ENCODE data around the gene TLL1.

TLL1 gene

DNA sequence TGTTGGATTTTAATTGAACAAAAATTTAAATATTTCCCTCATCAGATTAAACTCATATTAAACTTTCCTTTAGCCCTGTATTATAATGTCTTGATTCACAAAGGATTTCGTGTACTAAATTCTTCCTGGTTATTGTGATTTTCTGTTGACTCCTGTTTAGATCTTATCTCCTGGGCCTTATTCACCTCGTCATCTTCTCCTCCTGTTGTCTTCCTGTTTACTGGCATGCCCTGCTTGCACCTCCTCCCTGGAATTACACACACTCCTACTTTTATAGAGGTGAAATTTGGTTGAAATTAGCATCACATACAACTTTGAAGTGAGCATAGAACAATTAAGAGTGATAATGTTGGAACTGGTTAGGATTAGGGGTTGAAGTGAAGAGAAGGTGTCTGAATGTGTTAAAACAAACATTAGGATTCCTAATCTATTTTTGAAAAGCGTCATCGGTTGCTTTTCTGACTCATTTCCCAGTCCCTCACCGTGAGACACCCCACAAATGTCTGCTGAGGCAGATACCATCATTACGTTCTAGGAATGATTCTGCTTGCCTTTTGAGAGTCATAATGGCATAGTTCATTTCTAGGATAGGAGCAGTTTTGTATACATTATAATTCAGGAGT, 32.5 kb downstream of the TLL1 start:
- no peak for DNase-seq

DNA sequence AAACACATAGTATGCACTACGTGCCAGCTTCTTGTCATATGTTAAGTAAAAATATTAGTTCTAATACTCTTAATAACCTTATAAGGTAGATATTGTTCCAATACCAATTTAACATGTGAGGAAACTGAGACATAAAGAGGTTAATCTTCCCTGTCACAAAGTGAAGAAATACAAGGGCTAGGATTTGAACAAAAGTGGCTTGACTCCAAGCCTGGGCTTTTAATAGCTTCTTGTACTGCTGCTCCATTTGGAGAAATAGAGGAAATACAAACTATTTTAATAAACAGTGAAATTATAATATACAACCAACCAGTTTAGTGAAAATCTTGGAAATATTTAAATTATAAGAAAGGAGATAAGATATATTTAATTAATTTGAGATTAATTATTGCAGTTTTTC, 33.2 kb downstream of the TLL1 start:
- DNase-seq, result no peak

- DNase-seq, result no peak
These were observed 36.9 kb downstream of the TLL1 start for GRCh38 chr4:165909947-165910346.

GRCh38 chr4:165915215-165915614, 42.2 kb downstream of the TLL1 start:
- DNase-seq, result no peak

- DNase-seq, result no peak
These were observed 48.5 kb downstream of the TLL1 start for GRCh38 chr4:165921546-165921945.

DNA sequence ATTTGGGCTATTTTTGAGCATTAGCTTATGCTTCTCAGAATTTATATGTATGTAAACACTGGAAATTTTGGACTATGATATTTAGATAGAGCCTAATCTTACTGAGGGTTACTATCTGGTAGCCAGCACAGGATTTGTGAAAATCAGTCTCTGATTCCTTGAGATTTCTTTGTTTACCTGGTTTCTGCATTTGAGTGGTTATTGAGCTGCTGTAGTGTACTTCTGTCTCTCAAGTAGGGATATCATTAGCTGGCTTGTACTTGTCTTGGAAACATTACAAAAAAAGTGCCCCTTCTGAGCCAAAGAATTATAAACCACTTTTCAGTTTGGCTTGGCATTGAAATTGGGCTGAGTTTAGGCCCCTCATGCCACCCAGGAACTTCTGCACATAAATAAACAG, 49.7 kb downstream of the TLL1 start:
- no peak for DNase-seq

- DNase-seq, result no peak
These were observed 53.3 kb downstream of the TLL1 start for GRCh38 chr4:165926307-165926706.

- no peak for DNase-seq
These were observed 54.3 kb downstream of the TLL1 start for GRCh38 chr4:165927366-165927765.

- DNase-seq, result no peak
These were observed 54.8 kb downstream of the TLL1 start for GRCh38 chr4:165927815-165928214.

DNA sequence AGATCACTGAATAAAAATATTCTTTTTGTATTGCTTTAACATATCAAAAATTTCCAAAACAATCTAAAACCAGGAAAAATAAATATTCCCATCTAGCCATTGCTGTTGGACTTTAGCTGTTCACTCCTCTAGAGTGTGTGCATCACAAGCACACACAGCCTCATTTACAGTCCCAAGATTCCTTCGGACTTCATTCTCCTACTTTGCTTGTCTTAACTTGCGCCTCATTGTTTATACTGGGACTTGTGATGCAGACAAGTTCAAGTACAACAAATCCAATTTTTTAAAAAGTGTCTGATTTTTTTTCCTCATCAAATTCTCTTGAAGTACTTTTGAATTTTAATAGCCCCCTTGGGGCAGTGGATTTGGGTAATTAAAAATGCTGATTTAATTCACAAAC, 55.6 kb downstream of the TLL1 start:
- no peak for DNase-seq

DNA sequence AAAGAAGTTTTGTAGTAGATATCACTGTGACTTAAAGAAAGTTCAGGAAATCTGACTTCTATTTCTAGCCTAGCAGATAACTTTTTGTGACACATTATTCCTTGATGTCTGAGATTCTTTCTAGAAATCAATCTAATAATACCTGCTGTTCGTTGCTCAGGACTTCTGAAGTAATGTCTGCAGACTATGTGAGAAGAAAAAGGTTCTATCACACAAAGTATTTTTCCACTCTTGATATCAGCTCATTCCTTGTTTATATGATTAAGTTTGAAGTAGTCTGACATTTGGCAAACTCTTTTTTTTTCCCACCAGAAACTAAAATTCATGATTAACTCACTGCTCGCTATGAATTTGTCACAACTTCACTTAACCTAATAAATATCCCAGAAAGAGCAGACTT, 56.6 kb downstream of the TLL1 start:
- DNase-seq, result no peak

DNA sequence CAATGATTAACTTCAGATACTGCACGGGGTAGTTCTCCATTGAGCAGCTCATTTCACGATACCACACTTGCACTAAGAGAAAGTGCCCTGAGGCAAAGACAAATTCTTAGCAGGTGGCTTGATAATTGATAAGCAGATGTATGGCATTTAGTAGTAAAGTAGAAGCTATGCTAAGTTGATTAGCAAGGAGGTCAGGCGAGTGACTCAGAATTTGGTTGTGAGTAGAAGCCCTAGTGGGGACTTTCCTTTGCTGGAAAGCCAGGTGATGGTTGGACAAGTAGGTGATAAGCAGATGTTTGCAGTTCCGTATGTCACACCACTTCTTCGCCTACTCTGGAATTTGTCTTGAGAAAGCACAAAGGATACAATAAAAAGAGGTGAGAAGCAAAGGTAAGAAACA, 58.7 kb downstream of the TLL1 start:
- DNase-seq, result no peak

GRCh38 chr4:165944900-165945299, 71.9 kb downstream of the TLL1 start:
- no peak for DNase-seq

GRCh38 chr4:165945991-165946390, 73.0 kb downstream of the TLL1 start:
- DNase-seq, result no peak

DNA sequence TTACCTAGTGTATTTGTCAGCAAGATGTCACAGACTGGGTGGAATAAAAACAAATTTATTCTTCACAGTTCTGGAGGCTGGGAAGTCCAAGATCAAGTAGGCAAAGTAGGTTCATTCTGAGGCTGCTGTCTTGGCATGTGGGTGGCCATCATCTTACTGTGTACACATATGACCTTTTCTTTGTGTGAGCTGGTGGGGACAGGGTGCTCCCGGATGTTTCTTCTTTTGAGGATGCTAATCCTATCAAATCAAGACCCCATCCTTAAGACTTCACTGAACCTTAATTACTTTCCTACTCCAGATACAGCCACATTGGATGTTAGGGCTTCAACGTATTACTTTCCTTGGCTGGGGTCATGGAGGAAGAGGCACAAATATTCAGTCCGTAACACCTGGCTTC, 74.0 kb downstream of the TLL1 start:
- no peak for DNase-seq

- DNase-seq, result no peak
These were observed 80.1 kb downstream of the TLL1 start for GRCh38 chr4:165953181-165953580.

DNA sequence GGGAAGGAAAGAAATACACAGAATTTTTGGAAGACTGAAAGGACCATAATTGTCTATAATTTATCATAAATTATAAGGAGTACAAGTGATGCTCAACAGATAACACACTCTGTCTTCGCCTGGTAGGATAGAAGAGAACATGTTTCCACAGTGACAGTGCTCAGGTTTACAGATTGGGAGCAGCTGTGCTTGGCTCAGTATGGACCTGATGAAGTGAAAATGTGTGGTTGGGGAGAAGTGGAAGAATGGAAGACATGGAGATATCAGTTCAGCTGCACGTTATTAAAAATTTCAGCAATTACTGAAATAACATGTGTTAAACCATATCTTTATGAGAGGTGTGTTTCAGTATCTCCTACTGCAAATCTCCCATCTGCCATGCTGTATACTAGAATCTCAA, 90.6 kb downstream of the TLL1 start:
- DNase-seq, result no peak

GRCh38 chr4:165964591-165964990, 91.6 kb downstream of the TLL1 start:
- no peak for DNase-seq

- no peak for DNase-seq
These were observed 92.5 kb downstream of the TLL1 start for GRCh38 chr4:165965503-165965902.

- DNase-seq, result no peak
These were observed 93.8 kb downstream of the TLL1 start for GRCh38 chr4:165966833-165967232.

GRCh38 chr4:165967486-165967885, 94.4 kb downstream of the TLL1 start:
- no peak for DNase-seq

DNA sequence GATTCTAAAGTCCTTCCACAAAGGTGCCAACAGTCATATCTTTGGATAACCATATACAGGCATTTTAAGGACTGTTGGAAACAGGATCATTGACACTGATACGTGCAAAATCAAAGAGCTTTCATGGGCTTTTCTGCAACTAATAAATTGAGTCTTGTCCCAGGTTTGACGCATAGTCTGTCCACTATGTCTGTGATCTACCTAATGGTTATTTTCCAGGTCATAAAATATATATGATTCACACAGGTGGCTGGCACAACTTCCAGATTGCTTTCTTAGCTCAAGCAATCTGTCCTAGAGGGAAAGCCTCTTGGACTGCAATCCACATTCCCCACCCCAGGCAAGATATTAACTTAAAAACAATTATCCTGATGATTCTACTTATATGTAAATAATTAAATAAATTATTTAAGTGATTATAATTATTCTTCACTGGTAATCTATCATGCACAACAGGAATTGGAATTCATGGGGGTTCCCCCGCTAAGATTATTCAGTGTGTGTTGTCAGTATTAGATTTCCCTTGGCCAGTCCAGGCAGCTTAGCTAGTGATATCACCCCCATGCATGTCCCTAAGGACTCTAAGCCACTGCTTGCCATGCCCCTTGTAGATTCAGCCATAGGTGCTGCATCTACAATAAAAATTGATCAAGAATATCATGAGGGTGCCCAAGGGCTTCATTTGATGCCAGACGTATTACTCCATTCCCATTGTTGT, 97.8 kb downstream of the TLL1 start:
- DNase-seq, result no peak

- DNase-seq, result no peak
These were observed 98.4 kb downstream of the TLL1 start for GRCh38 chr4:165971446-165971845.

GRCh38 chr4:165971933-165972332, 98.9 kb downstream of the TLL1 start:
- no peak for DNase-seq

DNA sequence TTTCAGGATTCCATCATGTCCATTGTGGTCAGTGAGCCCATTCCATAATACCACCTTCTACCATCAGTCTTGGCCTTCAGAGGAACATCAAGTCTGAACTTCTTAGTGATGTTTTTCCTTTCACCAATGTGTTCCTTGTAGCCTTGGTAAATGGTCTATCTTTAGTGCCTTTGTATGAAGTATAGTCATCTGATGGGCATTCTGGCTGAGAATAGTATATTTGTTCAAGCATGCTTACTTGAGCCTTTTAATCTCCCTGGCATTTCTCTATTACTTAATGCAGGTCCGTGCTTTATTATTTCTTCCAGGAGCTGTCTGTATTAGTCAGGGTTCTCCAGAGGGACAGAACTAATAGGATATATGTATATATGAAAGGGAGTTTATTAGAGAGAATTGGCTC, 99.7 kb downstream of the TLL1 start:
- DNase-seq, result no peak

Measured in CD4-positive, alpha-beta T cell treated with Interleukin-1 beta for 1 hour (primary cell).